ENCODE data around the gene CAGE1.
"Not testable (repeated sequence)": the region's sequence is repeated elsewhere in the genome, so short reads cannot be mapped to it uniquely, and the experiment has no call there.

Gene CAGE1

GRCh38 chr6:7343546-7344475 is 45.7 kb downstream of the CAGE1 start:
- TF ChIP-seq, protein P1, sequence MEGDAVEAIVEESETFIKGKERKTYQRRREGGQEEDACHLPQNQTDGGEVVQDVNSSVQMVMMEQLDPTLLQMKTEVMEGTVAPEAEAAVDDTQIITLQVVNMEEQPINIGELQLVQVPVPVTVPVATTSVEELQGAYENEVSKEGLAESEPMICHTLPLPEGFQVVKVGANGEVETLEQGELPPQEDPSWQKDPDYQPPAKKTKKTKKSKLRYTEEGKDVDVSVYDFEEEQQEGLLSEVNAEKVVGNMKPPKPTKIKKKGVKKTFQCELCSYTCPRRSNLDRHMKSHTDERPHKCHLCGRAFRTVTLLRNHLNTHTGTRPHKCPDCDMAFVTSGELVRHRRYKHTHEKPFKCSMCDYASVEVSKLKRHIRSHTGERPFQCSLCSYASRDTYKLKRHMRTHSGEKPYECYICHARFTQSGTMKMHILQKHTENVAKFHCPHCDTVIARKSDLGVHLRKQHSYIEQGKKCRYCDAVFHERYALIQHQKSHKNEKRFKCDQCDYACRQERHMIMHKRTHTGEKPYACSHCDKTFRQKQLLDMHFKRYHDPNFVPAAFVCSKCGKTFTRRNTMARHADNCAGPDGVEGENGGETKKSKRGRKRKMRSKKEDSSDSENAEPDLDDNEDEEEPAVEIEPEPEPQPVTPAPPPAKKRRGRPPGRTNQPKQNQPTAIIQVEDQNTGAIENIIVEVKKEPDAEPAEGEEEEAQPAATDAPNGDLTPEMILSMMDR (IDR thresholded peaks at IDR 0.05; ENCODE audit: control extremely low read depth, extremely low read depth, low read depth, missing control alignments), result no peak
- POLR2A ChIA-PET, result no interaction called here
- CTCF ChIA-PET, result interaction anchor here (1.3 kb wide), 1 partner anchor 8 kb away, joined by 4 read pairs; no protein-coding TSS in a partner anchor
- no peak for DNase-seq (ENCODE audit: extremely low spot score)

GRCh38 chr6:7341989-7342742 is 47.4 kb downstream of the CAGE1 start:
- TF ChIP-seq, protein P1 (IDR thresholded peaks at IDR 0.05; ENCODE audit: control extremely low read depth, extremely low read depth, low read depth, missing control alignments), result no peak
- no peak for DNase-seq (ENCODE audit: extremely low spot score)
- ChIA-PET CTCF (interaction anchor here (2.1 kb wide), 1 partner anchor 18 kb away, joined by 7 read pairs; no protein-coding TSS in a partner anchor), POLR2A (no interaction called here)

GRCh38 chr6:7341271-7341670 is 48.3 kb downstream of the CAGE1 start:
- DNase-seq (ENCODE audit: extremely low spot score), result no peak
- TF ChIP-seq, protein P1 (IDR thresholded peaks at IDR 0.05; ENCODE audit: control extremely low read depth, extremely low read depth, low read depth, missing control alignments), result no peak
- CTCF ChIA-PET, result interaction anchor here (1.0 to 2.1 kb wide), 3 partner anchors 11 to 66 kb away, joined by 3 to 7 read pairs (median 5); no protein-coding TSS in a partner anchor
- POLR2A ChIA-PET, result no interaction called here

DNA sequence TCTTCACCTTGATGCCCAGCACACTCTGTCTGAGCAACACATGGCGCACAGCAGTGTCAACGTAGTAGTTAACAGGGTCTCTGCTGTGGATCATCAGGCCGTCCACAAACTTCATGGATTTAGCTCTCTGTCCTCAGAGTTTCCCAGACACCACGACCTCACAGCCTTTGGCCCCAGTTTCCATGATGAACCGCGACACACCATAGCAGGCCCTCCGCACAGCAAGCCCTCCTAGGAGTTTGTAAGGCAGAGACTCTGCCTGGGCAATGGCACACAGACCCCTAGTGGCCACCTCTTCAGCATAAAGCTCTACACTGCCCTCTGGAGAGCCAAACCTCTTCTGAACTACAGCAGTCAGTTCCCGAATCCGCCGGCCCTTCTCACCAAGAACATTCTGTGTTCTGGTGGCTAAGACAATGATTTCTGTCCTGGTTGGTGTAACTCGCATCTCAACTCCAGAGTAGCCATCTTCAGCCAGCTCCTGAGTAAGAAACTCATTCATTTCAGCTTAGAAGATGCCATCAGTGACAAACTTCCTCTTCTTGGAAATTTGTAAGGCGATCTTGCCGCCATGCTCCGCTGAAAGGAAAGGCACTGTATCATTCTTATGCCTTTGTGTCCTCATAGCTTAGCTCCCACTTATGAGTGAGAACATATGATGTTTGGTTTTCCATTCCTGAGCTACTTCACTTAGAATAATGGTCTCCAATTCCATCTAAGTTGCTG is 50.4 kb downstream of the CAGE1 start:
- DNase-seq (ENCODE audit: extremely low spot score); POLR2A ChIA-PET: not testable (repeated sequence)
- TF ChIP-seq, protein P1 (IDR thresholded peaks at IDR 0.05; ENCODE audit: control extremely low read depth, extremely low read depth, low read depth, missing control alignments), result peak; percentile 30
- CTCF ChIA-PET, result interaction anchor here (0.7 to 1.8 kb wide), 6 partner anchors 11 to 63 kb away, joined by 3 to 8 read pairs (median 5); no protein-coding TSS in a partner anchor

DNA sequence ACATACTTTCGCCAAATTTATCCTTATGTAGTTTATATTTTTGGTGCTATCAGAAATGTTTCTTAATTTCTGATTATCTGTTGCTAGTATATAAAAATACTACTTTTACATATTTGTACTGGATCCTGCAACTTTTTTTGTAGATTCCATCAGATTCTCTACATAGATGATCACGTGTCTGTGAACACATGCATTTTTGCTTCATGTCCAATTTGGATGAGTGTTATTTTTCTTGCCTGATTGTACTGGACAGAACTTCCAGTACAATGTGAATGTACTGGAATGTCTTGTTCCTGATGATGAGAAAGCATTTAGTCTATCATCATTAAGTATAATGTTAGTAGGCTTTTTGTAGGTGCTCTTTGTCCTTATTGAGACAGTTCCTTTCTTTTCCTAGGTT is 51.5 kb downstream of the CAGE1 start:
- no peak for DNase-seq (ENCODE audit: extremely low spot score)
- TF ChIP-seq, protein P1 (IDR thresholded peaks at IDR 0.05; ENCODE audit: control extremely low read depth, extremely low read depth, low read depth, missing control alignments), result no peak
- CTCF ChIA-PET, result interaction anchor here (1.7 kb wide), 1 partner anchor 62 kb away, joined by 7 read pairs; no protein-coding TSS in a partner anchor
- POLR2A ChIA-PET, result no interaction called here

- CTCF ChIA-PET, result interaction anchor here (0.9 to 1.0 kb wide), 2 partner anchors 9 to 60 kb away, joined by 3 to 4 read pairs; no protein-coding TSS in a partner anchor
- POLR2A ChIA-PET, result no interaction called here
- DNase-seq (ENCODE audit: extremely low spot score), result no peak
- TF ChIP-seq, protein P1 (IDR thresholded peaks at IDR 0.05; ENCODE audit: control extremely low read depth, extremely low read depth, low read depth, missing control alignments), result no peak
Observed at GRCh38 chr6:7335519-7335918, 54.0 kb downstream of the CAGE1 start.
